Esophagus squamous epithelium (tissue), 5 donors: Measurements from ENCODE around the gene ITGA11. TPM values are rescaled to one million over a fixed set of nuclear protein-coding genes. Genes with fewer than 3 reads are reported as not detected.

Source experiments
- DNase-seq: peaks from one replicate; lab custom pipeline; 2025; lab: John Stamatoyannopoulos, UW
- H3K27ac ChIP-seq, 4 donors: fragments of 200-600 bp; sonication (generic); one replicate each; pipeline ENCODE4 v1.5.1; 2016 to 2019; ENCODE audit warnings: mild to moderate bottlenecking in 1 of 4
- H3K27me3 ChIP-seq, 4 donors: fragments of 200-600 bp; sonication (generic); 1 replicate in 3 of 4; 2 replicates in 1 of 4; pipeline versions ENCODE4 v1.5.1 to v1.6.0; 2017 to 2021; ENCODE audit warnings: antibody characterized with exemption in 1 of 4
- H3K36me3 ChIP-seq, 3 donors: fragments of 200-600 bp; sonication (generic); one replicate each; pipeline ENCODE4 v1.5.1; 2016 to 2019
- H3K4me1 ChIP-seq, 3 donors: fragments of 200-600 bp; sonication (generic); one replicate each; pipeline ENCODE4 v1.5.1; 2017 to 2019
- H3K4me3 ChIP-seq, 4 donors: fragments of 200-600 bp; sonication (generic); 1 replicate in 3 of 4; 2 replicates in 1 of 4; pipeline ENCODE4 v1.5.1; 2016 to 2019; ENCODE audit warnings: mild to moderate bottlenecking in 2 of 4, moderate library complexity in 1 of 4
- H3K9me3 ChIP-seq, 3 donors: fragments of 200-600 bp; sonication (generic); one replicate each; pipeline ENCODE4 v1.5.1; 2016 to 2019
- POLR2A ChIP-seq, 4 donors: fragments of 450-650 bp; IDR thresholded peaks; one replicate each; pipeline ENCODE4 v1.6.1; 2017; ENCODE audit warnings: antibody characterized with exemption in 4 of 4, mild to moderate bottlenecking in 4 of 4, moderate library complexity in 3 of 4
- WGBS, 2 donors: methylation state at CpG; one replicate each; pipeline ENCODE4 v1.1.5; 2018; 5-methylcytosine and 5-hydroxymethylcytosine counted together
- intact Hi-C: fragments of 100-400 bp; cut with DNase I; formaldehyde crosslinking; loops from one replicate; pipeline ENCODE4 v1.15.0; 2022
- total RNA-seq, 4 donors: library from RNA; depleted of rRNA; stranded (reverse); fragments of >200 nt; gene quantifications; one replicate each; pipeline ENCODE4 v1.1.0, GENCODE V29; 2016
- TF ChIP-seq, protein P1 (sequence below), 6 experiments: fragments of 450-650 bp in 4 of 6; fragments of 200-600 bp in 2 of 6; sonication (generic) in 2 of 6; IDR thresholded peaks; one replicate each; pipeline ENCODE4 v1.5.1; 2016 to 2019; ENCODE audit warnings: antibody characterized with exemption in 6 of 6, mild to moderate bottlenecking in 4 of 6, moderate library complexity in 4 of 6
- donor health status: DM: yes; HTN: yes; CAD: no.

The ITGA11 gene
- total RNA-seq, 4 donors from 2014 or later: 0.19 to 2.9 (median 0.81) TPM

DNA sequence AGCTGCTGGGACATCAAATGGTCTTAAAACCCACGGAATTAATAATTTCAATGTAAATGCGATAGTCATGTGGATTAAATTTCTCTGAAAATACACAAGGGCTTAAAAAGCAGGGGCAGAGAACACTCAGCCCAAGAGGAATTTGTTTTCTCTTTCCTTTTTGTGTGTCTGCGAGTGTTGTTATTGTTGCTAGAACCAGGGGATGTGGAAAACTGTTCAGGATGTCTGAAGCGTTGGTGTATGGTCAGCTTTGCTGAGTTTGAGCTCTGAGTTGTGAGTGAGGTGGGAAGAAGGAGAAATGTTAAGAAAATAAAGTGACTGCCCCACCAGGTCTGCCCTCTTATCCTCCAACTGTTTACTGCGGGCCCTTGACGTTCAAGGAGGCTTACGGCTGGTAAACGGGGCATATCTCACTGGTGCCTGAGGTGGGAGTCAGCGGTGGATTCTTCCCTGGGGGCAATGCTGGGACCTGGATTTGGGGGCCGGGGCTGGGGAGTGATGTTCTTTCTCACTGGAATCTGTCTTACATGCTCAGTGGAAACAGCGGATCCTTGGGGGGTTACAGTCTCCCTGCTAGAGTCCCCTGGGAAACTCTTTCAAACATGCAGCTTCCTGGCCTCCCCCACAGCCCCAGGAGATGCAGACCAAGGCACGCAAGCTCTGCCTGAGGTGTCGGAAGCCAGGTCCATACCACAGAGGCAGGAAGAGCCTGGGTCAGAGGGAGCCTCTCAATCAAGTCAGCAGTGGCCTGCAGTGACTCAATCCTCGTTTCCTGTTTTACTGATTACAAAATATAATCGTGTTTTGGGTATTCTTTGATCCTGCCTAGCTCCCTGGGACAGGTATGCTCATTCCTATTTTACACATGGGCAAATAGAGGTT, 41.8 kb downstream of the ITGA11 start:
- no peak for DNase-seq
- intact Hi-C loops: loop anchor here (10.0 kb wide), 1 partner anchor 135 kb away; no protein-coding TSS in a partner anchor
- 70 to 78% methylated on average over 9 to 12 of the region's 15 CpGs for WGBS, 2 donors
- Histone ChIP-seq H3K36me3 (no peaks in the 10 kb centered on the region), H3K27me3 (peaks cover 0 to 59% (median 0%) of the 10 kb centered on the region in 4 donors), H3K4me3 (no peak overlapping the region), H3K9me3 (no peaks in the 10 kb centered on the region), H3K27ac (no peak overlapping the region), H3K4me1 (no peaks in the 10 kb centered on the region)
- TF ChIP-seq, protein P1, sequence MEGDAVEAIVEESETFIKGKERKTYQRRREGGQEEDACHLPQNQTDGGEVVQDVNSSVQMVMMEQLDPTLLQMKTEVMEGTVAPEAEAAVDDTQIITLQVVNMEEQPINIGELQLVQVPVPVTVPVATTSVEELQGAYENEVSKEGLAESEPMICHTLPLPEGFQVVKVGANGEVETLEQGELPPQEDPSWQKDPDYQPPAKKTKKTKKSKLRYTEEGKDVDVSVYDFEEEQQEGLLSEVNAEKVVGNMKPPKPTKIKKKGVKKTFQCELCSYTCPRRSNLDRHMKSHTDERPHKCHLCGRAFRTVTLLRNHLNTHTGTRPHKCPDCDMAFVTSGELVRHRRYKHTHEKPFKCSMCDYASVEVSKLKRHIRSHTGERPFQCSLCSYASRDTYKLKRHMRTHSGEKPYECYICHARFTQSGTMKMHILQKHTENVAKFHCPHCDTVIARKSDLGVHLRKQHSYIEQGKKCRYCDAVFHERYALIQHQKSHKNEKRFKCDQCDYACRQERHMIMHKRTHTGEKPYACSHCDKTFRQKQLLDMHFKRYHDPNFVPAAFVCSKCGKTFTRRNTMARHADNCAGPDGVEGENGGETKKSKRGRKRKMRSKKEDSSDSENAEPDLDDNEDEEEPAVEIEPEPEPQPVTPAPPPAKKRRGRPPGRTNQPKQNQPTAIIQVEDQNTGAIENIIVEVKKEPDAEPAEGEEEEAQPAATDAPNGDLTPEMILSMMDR (IDR thresholded peaks at IDR 0.05): no peak
- TF ChIP-seq POLR2A (IDR thresholded peaks at IDR 0.05): no peak

DNA sequence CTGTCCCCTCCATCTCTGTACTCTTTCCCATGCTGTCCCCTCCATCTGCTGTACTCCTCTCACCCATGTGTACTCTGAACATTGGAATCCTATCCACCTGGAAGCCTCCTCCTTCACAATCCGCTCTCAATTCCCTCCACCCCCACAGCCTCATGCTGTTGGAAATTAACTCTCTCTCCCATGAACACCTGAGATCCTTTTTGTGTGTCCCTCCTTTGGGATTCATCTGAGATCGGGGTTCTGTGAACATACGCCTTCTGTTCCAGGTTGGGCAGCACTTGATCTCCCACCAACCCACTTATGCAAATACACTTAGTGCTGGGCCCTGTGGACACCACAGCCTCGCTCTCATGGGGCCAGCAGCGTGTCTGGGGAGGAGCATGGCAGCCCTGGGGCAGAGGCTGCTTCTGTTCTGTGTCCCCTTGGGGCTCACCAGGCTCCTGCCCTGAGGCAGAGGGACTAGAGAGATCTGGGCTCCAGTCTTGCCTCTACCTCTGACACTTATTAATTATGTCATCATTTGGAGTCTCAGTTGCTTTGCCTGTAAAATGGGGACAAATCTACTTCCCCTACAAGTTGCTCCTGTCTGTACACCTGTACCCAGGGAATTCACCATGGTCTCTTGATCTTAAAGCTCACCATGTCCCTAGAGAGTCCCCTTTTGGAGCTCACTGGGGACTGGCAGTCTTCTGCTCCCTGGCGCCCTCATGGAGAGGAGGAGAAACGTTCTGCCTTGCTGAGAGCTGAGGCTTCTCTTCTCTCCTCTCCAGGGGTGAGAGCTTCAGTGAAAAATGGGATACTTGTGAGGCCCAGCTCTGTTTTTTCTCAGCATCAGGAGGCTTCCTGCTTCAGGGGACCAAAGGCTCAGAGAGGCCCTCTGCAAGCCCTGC, 42.7 kb downstream of the ITGA11 start:
- no peak for TF ChIP-seq POLR2A (IDR thresholded peaks at IDR 0.05)
- TF ChIP-seq, protein P1 (IDR thresholded peaks at IDR 0.05): no peak
- H3K4me1 ChIP-seq: peaks cover 0 to 2% (median 0%) of the 10 kb centered on the region in 3 donors
- no peaks in the 10 kb centered on the region for H3K9me3 ChIP-seq
- H3K36me3 ChIP-seq: no peaks in the 10 kb centered on the region
- 74 to 79% methylated on average over 5 to 6 of the region's 7 CpGs for WGBS, 2 donors
- H3K27me3 ChIP-seq: peaks cover 0 to 59% (median 0%) of the 10 kb centered on the region in 4 donors
- no peak for DNase-seq
- intact Hi-C loops: loop anchor here (10.0 kb wide), 1 partner anchor 134 kb away; no protein-coding TSS in a partner anchor
- no peak overlapping the region for H3K4me3 ChIP-seq
- no peak overlapping the region for H3K27ac ChIP-seq

DNA sequence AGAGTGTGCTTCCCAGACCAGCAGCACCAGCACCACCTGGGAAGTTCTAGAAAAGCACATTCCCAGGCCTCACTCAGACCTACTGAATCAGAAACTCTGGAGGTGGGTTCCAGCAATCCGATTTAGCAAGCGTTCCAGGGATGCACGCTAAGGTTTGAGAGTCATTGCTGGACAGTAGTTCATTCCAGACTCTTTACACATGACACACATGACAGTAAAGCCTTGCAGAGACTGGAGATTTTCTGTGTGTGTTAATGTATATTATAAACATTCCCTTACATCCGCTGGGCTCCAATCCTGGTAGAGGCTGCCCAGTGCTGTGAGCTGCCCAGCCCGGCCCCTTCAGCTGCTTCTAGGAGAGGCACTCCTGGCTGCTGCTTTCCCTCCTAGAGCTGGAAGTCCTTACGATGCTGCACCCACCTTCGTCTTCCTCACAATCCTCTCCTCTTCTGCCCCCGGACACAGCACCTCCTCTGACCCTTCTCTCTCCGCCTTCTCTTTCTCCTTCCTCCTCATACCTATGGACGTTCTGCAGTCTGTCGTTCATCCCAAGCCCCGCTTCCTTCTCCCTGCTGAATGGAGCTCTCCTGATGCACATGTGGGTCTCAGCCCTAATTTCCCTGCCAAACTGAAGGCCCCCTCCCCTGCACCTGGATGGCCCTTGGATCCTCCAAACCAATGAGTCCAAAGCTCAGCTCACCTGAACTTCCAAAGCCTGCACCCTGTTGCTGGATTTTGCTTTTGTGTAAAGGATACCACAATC, 44.4 kb downstream of the ITGA11 start:
- 84% methylated on average over 12 of the region's 12 CpGs for WGBS, 2 donors
- intact Hi-C loops: loop anchor here (10.0 kb wide), 1 partner anchor 133 kb away; no protein-coding TSS in a partner anchor
- DNase-seq: no peak

DNA sequence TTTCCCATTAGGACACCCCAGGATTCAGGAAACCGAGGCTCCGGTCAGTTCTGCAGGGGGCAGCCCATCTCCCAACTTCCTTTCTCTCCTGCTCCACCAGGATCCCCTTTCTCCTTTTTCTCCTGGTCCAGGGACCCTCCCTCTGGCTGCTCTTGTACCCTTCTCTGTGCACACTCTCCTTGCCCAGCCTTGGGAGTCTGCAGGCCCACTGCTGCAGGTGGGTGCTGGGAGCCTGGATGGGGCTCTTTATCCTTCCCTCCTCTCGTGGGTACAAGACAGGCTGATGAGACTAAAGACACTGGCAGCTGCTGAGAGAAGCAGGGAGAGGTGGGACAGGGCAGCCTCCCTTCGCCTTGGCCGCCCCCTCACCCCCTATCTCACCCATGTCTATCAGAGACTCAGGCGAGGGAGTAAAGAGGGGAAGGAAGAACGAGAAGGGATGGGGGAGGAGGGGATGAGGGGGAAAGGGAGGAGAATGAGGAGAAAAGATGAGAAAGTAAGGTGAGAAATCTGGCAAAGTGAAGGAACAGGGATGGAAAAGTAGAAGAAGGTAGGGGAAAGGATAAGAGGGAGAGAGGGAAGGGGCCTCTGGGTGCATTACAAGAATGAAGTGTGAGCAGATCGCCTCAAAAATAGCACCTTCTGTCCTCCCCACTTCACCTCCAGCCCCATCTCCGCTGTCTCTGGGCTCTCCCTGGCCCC, 45.2 kb downstream of the ITGA11 start:
- TF ChIP-seq, protein P1 (IDR thresholded peaks at IDR 0.05): no peak
- no peak for TF ChIP-seq POLR2A (IDR thresholded peaks at IDR 0.05)
- intact Hi-C loops: loop anchor here (10.0 kb wide), 1 partner anchor 132 kb away; no protein-coding TSS in a partner anchor
- 75 to 77% methylated on average over 4 to 7 of the region's 9 CpGs for WGBS, 2 donors
- H3K9me3 ChIP-seq: no peaks in the 10 kb centered on the region
- DNase-seq: no peak
- no peak overlapping the region for H3K4me3 ChIP-seq
- peaks cover 0 to 49% (median 0%) of the 10 kb centered on the region in 4 donors for H3K27me3 ChIP-seq
- H3K36me3 ChIP-seq: no peaks in the 10 kb centered on the region
- peaks cover 0 to 5% (median 0%) of the 10 kb centered on the region in 3 donors for H3K4me1 ChIP-seq
- no peak overlapping the region for H3K27ac ChIP-seq

More for the DNA sequence above, 44.4 kb downstream of the ITGA11 start:
- TF ChIP-seq, protein P1 (IDR thresholded peaks at IDR 0.05): no peak
- no peak for TF ChIP-seq POLR2A (IDR thresholded peaks at IDR 0.05)
- peaks cover 0 to 5% (median 0%) of the 10 kb centered on the region in 3 donors for H3K4me1 ChIP-seq
- H3K9me3 ChIP-seq: no peaks in the 10 kb centered on the region
- no peak overlapping the region for H3K27ac ChIP-seq
- no peak overlapping the region for H3K4me3 ChIP-seq
- H3K36me3 ChIP-seq: no peaks in the 10 kb centered on the region
- H3K27me3 ChIP-seq: peaks cover 0 to 53% (median 0%) of the 10 kb centered on the region in 4 donors
